ENCODE measurements around the gene SPTLC2. TPM values are rescaled to one million over a fixed set of nuclear protein-coding genes. Genes with fewer than 3 reads are reported as not detected.

SPTLC2 gene
- total and polyA plus RNA-seq, 2 experiments from 2014 or later, result 33.6 to 34.2 TPM

DNA sequence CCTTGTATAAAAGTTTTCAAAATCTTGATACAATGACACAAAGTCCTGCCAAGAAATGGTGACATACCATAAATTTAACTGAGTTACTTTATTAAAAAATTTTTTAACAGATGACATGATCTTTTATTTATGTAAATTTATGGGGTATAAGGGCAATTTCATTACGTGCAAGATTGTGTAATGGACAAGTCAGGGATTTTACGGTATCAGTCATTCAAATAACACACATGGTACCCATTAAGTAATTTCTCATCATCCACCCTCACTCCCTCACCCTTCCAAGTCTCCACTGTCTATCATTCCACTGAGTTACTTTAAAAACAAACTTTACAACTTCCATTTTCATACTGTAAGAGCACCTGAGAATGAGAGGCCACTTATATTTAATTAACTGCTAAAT is 37.4 kb downstream of the SPTLC2 start:
- H4K20me1 ChIP-seq (ENCODE audit: insufficient read depth, poor library complexity, severe bottlenecking), result no peaks in the 10 kb centered on the region
- H3K9me2 ChIP-seq (replicated peaks; ENCODE audit: insufficient read depth), result no peaks in the 10 kb centered on the region
- H3K27ac ChIP-seq, result no peak overlapping the region
- H3K79me2 ChIP-seq, result peaks cover 48% of the 10 kb centered on the region
- no peak overlapping the region for H2AFZ ChIP-seq
- H3K4me1 ChIP-seq (ENCODE audit: insufficient read depth), result no peaks in the 10 kb centered on the region
- H3K9me3 ChIP-seq (ENCODE audit: low read depth), result no peaks in the 10 kb centered on the region
- no peak overlapping the region for H3K4me3 ChIP-seq
- no peak for DNase-seq (ENCODE audit: low spot score)
- TF ChIP-seq EZH2 (IDR thresholded peaks at IDR 0.05; ENCODE audit: borderline replicate concordance), result no peak
- TF ChIP-seq EZH2phosphoT487 (IDR thresholded peaks at IDR 0.05; ENCODE audit: low read depth, severe bottlenecking, unreplicated experiment), result no peak
- TF ChIP-seq, protein P1, sequence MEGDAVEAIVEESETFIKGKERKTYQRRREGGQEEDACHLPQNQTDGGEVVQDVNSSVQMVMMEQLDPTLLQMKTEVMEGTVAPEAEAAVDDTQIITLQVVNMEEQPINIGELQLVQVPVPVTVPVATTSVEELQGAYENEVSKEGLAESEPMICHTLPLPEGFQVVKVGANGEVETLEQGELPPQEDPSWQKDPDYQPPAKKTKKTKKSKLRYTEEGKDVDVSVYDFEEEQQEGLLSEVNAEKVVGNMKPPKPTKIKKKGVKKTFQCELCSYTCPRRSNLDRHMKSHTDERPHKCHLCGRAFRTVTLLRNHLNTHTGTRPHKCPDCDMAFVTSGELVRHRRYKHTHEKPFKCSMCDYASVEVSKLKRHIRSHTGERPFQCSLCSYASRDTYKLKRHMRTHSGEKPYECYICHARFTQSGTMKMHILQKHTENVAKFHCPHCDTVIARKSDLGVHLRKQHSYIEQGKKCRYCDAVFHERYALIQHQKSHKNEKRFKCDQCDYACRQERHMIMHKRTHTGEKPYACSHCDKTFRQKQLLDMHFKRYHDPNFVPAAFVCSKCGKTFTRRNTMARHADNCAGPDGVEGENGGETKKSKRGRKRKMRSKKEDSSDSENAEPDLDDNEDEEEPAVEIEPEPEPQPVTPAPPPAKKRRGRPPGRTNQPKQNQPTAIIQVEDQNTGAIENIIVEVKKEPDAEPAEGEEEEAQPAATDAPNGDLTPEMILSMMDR (IDR thresholded peaks at IDR 0.05; ENCODE audit: poor library complexity), result no peak
- 53% methylated on average over 2 of the region's 2 CpGs for WGBS (ENCODE audit: low lambda C conversion rate, missing lambda C conversion rate)
- no peak overlapping the region for H3K4me2 ChIP-seq
- H3K27me3 ChIP-seq, result no peaks in the 10 kb centered on the region
- H3K36me3 ChIP-seq (replicated peaks; ENCODE audit: insufficient read depth, low read depth), result no peaks in the 10 kb centered on the region

DNA sequence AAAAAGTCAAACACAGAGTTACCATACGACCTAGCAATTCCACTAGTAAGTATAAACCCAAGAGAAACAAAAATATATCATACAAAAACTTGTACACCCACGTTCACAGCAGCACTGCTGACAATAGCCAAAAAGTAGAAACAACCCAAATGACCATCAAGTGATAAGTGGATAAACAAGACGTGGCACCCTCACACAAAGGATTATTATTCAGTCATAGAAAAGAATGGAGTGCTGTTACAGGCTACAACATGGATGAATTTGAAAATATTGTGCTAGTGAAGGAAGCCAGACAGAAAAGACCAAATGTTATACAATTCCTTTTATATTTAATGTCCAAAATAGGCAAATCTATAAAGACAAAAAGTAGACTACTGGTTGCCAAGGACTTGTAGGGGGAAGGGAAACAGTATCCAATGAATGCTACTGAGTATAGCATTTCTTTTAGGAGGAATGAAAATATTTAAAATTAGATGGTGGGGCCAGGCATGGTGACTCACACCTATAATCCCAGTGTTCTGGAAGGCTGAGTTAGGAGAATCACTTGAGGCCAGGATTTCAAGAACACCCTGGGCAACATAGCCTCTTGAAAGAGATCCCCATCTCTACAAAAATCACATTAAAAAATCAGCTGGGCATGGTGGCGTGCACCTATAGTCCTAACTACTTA is 41.9 kb downstream of the SPTLC2 start:
- no peak for TF ChIP-seq EZH2phosphoT487 (IDR thresholded peaks at IDR 0.05; ENCODE audit: low read depth, severe bottlenecking, unreplicated experiment)
- TF ChIP-seq, protein P1 (IDR thresholded peaks at IDR 0.05; ENCODE audit: poor library complexity), result no peak
- TF ChIP-seq EZH2 (IDR thresholded peaks at IDR 0.05; ENCODE audit: borderline replicate concordance), result no peak
- Histone ChIP-seq H3K4me2 (no peak overlapping the region), H3K27ac (no peak overlapping the region), H3K9me3 (ENCODE audit: low read depth) (no peaks in the 10 kb centered on the region), H3K79me2 (peaks cover 15% of the 10 kb centered on the region), H3K27me3 (no peaks in the 10 kb centered on the region), H3K4me3 (no peak overlapping the region), H4K20me1 (ENCODE audit: insufficient read depth, poor library complexity, severe bottlenecking) (no peaks in the 10 kb centered on the region), H2AFZ (no peak overlapping the region), H3K9me2 (replicated peaks; ENCODE audit: insufficient read depth) (no peaks in the 10 kb centered on the region), H3K36me3 (replicated peaks; ENCODE audit: insufficient read depth, low read depth) (no peaks in the 10 kb centered on the region), H3K4me1 (ENCODE audit: insufficient read depth) (no peaks in the 10 kb centered on the region)
- WGBS (ENCODE audit: low lambda C conversion rate, missing lambda C conversion rate), result 68% methylated on average over 4 of the region's 4 CpGs
- DNase-seq (ENCODE audit: low spot score), result no peak

DNA sequence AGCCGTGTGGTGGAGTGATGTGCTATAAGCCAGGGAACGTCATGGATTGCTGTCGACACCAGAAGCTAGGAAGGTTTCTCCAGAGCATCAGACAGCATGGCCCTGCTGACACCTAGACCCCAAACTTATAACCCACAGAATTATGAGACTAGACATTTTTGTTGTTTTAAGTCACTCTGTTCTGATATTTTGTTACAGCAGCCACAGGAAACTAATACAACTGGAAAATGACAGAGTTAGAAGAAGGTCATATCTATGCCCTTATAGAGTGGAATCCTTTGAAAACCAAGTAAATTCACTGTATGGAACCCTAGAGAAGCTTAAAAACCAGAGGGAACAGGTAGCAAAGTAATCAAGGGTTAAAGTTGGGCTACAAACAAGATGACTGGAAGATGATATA is 42.5 kb downstream of the SPTLC2 start:
- Histone ChIP-seq H2AFZ (no peak overlapping the region), H3K36me3 (replicated peaks; ENCODE audit: insufficient read depth, low read depth) (no peaks in the 10 kb centered on the region), H3K9me3 (ENCODE audit: low read depth) (no peaks in the 10 kb centered on the region), H3K79me2 (peaks cover 10% of the 10 kb centered on the region), H3K27me3 (no peaks in the 10 kb centered on the region), H3K4me1 (ENCODE audit: insufficient read depth) (no peaks in the 10 kb centered on the region), H4K20me1 (ENCODE audit: insufficient read depth, poor library complexity, severe bottlenecking) (peaks cover 4% of the 10 kb centered on the region), H3K9me2 (replicated peaks; ENCODE audit: insufficient read depth) (no peaks in the 10 kb centered on the region), H3K4me3 (no peak overlapping the region), H3K4me2 (no peak overlapping the region), H3K27ac (no peak overlapping the region)
- TF ChIP-seq EZH2 (IDR thresholded peaks at IDR 0.05; ENCODE audit: borderline replicate concordance) (no peak), EZH2phosphoT487 (IDR thresholded peaks at IDR 0.05; ENCODE audit: low read depth, severe bottlenecking, unreplicated experiment) (no peak)
- TF ChIP-seq, protein P1 (IDR thresholded peaks at IDR 0.05; ENCODE audit: poor library complexity), result no peak
- no peak for DNase-seq (ENCODE audit: low spot score)
- 95% methylated on average over 3 of the region's 3 CpGs for WGBS (ENCODE audit: low lambda C conversion rate, missing lambda C conversion rate)
